NCI-H82 treated with DMSO at 0.1 percent for 48 hours (cell line): ENCODE data around the gene QKI.

Source experiments
- DNase-seq: peaks from one replicate; lab custom pipeline; 2025; ENCODE audit not compliant: unreplicated experiment; lab: John Stamatoyannopoulos, UW

The QKI gene

DNA sequence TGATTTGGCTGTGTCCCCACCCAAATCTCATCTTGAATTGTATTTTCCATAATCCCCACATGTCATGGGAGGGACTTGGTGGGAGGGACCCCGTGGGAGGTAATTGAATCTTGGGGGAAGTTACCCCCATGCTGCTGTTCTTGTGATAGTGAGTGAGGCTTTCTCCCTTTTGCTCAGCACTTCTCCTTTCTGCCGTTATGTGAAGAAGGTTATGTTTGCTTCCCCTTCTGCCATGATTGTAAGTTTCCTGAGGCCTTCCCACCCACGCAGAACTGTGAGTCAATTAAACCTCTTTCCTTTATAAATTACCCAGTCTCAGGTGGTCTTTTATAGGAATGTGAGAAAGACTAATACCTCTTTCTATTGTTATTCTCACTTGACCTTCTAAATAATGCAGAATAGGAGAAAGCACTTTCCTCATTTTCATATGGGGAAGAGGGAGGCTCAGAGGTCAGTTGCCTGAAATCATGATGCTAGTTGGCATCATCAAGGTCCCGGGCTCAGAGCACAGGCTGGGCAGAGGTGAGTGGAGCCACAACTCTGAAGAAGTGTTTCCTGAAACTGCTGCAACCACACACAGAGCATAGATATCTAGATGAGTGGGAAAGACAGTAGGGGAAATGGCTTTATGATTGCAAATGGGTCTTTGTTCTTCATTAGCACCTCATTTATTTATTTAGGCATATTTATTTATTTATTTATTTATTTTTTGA lies 191.0 kb downstream of the QKI start:
- no peak for DNase-seq

- no peak for DNase-seq
Measured at GRCh38 chr6:163607792-163608191, 193.3 kb downstream of the QKI start.

GRCh38 chr6:163608204-163608644 lies 193.7 kb downstream of the QKI start:
- no peak for DNase-seq

DNA sequence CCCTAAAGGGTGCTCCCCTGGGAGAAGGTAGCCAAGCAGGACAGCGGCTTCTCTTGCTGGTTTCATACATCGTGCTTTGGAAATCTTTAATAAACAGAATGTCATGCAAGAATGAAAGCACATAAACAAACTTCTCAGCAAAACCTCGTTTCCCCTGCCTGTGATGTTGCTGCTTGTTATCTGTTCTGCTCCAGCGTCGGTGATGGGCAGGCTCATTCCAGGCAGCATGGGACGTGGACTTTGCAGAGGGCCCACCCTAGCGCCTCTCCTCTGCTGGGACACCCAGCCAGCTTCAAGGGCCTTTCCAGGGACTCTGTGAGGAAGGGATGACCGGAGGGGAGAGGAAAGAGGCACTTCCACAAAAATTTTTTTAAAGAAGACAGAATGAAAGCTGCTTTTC lies 197.7 kb downstream of the QKI start:
- no peak for DNase-seq

- DNase-seq: no peak
Measured at GRCh38 chr6:163613025-163613424, 198.5 kb downstream of the QKI start.

DNA sequence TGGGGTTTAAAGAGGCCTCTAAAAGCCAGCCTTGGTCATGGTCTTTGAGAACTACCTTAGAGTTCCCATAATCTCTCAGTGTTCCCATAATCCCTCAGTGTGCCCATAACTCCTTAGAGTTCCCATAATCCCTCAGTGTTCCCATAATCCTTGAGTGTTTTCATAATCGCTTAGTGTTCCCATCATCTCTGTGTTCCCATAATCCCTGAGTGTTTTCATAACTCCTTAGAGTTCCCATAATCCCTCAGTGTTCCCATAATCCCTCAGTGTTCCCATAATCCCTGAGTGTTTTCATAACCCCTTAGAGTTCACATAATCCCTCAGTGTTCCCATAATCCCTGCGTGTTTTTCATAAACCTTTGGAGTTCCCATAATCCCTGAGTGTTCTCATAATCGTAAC lies 199.2 kb downstream of the QKI start:
- DNase-seq: no peak

DNA sequence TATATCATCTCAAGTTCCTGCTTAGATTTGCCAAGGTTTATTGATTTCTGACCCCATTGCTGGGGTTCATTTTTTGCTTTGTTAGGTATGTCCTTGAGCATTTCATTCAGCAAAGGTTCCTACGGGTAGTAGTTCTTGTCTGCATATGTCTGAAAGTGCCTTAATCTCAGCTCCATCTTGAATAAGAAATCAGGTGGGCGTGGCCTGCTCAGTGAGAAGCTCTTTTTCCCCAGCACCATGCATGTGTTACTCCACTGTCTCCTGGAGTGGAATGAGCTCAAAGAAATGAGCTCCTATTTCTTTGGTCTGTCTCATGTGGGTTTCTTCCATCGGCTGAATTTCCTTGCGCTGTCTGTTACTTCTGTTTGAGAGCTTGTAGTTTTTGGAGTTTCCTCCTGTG lies 201.9 kb downstream of the QKI start:
- no peak for DNase-seq

DNA sequence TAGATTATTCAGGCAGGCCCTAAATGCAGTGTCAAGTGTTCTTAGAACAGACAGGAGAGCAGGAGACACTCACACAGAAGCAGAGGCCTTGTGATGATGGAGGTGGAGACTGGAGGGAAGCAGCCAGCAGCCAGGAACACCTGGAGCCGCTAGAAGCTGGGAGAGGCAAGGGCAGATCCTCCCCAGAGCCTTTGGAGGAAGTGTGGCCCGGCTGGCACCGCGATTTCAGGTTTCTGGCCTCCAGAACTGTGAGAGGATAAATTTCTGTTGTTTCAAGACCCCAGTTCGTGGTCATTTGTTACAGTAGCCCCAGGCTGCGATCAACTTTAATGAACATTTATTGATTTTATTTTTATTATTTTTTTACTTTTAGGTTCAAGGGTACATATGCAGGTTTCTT lies 203.0 kb downstream of the QKI start:
- no peak for DNase-seq

DNA sequence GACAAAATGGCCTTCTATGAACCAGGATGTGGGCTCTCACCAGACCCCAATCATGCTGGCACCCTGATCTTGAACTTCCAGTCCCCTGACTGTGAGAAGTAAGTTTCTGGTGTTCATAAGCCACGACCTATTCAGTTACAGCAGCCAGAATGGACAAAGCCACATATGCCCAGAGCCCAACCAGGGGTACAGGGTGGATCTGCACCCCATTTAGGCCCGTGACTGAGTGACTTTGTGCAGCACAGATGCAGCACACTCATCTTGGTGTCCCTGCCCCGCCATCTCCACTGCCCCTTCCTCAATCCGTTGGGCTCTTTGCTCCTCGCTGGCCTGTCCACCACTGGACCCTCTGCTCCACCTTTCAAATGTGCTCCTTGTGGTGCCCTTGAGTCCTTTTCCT lies 205.6 kb downstream of the QKI start:
- DNase-seq: no peak

- no peak for DNase-seq
Measured at GRCh38 chr6:163620670-163621330, 206.3 kb downstream of the QKI start.

DNA sequence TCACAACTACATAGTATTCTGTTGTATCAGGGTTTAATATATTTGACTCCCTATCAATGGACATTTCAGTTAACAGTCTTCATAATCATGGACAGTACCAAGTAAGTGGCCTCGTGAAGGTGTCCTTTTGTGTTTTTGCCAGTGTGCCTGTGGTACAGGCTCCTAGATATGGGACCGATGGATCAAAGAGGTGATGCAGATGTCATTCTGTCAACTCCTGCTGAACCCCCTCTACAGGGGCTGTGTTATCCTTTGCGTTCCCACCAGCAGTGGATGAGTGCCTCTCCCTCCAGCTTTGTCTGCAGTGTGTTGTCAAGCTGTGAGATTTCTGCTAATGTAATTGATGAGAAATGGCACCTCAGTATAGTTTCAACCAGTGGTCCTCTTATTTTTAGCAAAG lies 210.7 kb downstream of the QKI start:
- DNase-seq: no peak

- no peak for DNase-seq
Measured at GRCh38 chr6:163626073-163626867, 211.8 kb downstream of the QKI start.

DNA sequence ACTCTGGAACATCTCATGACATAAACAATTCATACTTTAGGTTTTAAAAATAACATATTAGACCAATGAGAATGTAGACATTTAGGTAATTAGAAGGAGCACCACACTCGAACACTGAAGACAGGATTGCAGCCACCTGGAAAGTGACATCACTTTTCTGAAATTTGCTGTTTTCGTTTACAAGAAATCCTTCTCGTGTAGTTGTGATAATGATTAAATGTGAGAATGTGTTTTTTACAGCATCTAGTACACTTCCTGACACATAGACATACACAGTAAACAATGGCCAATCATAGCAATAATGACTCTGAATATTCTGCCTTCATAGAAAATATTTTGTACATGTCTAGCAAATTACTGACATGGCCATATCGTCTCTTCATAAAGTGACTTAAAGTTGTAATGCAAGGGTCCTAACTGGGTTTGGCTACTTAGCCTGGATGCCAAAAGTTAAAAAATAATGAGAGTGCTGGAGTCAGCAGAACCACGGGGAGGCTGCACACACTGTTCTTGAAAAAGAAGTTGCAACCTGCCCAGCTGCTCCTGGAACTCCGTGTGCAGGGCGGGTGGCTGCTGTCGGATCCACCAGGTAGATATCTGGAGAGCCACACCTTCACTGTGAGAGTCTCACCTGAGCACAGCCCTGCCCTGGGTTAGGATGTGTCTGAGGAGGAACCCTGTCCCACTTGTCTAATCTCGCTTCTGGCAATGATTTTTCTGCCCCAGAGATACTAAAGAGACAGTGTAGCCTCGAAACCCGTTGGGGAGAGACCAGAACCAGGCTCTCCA lies 212.9 kb downstream of the QKI start:
- DNase-seq: no peak
